ENCODE results near the gene SHROOM1.
A peak's percentile ranks its signal among the peaks of the same experiment; 100 is the strongest.

SHROOM1 gene

DNA sequence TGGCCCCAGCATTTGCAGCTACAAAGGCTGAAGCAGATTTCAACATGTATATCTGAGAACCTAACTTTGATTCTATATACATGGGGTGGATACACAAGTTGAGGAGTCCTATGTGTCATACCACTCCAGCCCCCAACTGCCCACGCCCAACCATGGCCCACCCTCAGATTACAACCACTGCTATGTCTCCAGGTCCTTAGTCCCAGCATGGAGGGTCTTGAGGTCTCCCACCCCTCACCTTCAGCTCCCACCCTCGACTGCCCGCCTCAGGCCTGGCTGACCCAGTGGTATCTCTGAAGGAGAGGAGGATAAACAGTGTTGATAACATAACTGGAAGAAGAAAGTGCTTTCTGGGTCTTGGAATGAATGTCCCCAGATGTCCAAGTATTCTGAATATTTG is 9.1 kb downstream of the SHROOM1 start:
- TF ChIP-seq, protein P1, sequence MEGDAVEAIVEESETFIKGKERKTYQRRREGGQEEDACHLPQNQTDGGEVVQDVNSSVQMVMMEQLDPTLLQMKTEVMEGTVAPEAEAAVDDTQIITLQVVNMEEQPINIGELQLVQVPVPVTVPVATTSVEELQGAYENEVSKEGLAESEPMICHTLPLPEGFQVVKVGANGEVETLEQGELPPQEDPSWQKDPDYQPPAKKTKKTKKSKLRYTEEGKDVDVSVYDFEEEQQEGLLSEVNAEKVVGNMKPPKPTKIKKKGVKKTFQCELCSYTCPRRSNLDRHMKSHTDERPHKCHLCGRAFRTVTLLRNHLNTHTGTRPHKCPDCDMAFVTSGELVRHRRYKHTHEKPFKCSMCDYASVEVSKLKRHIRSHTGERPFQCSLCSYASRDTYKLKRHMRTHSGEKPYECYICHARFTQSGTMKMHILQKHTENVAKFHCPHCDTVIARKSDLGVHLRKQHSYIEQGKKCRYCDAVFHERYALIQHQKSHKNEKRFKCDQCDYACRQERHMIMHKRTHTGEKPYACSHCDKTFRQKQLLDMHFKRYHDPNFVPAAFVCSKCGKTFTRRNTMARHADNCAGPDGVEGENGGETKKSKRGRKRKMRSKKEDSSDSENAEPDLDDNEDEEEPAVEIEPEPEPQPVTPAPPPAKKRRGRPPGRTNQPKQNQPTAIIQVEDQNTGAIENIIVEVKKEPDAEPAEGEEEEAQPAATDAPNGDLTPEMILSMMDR (conservative IDR thresholded peaks at IDR 0.05; ENCODE audit: low read depth, low read length), result no peak
- no peak overlapping the region for H3K4me3 ChIP-seq (ENCODE audit: low read depth, low read length)
- no peak for DNase-seq (ENCODE audit: low read depth)

GRCh38 chr5:132820162-132820754 is 10.2 kb downstream of the SHROOM1 start:
- TF ChIP-seq, protein P1 (conservative IDR thresholded peaks at IDR 0.05; ENCODE audit: low read depth, low read length), result peak; percentile 94
- peak overlapping the region; percentile 50 for H3K4me3 ChIP-seq (ENCODE audit: low read depth, low read length)

DNA sequence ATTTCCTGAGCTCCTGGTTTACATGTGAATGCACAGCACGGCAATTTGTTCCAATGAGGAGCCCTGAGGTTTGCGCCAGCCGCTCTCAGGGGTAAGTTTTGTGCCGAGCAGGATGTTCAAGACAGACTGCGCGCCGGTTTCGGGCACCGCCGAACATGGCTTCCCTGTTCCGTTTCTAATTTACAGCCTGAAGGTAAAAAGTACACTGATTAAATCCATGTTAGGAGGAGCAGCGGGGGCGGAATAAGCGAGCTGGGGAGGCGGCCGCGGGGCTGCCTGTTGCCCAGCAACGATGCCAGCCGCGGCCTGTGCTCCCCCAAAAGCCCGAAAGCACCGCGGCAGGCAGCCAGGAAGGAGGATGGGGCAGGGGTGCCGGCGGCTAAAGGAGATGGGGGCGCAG is 11.0 kb downstream of the SHROOM1 start:
- DNase-seq (ENCODE audit: low read depth), result no peak
- TF ChIP-seq, protein P1 (conservative IDR thresholded peaks at IDR 0.05; ENCODE audit: low read depth, low read length), result no peak
- H3K4me3 ChIP-seq (ENCODE audit: low read depth, low read length), result peak overlapping the region; percentile 50

More at GRCh38 chr5:132820162-132820754, 10.2 kb downstream of the SHROOM1 start:
- DNase-seq (ENCODE audit: low read depth), result peak; percentile 96

DNA sequence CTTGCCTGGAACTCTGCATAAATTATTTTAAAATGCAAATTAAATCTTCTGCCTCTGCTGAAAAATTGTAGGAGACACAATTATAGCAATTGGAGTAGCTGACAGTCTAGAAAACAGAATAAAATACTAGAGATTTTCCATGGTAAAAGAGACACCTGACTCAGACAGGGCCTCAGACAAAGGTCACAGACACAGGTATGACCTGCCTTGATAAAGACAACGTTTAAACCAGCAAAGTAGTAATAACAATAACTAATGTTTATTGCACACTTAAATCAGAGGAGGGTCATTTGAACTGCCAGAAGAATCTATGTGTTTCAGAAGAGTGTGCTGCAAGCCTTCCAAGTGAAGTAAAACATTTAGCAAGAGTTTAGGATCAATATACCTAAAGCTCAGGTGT is 13.4 kb downstream of the SHROOM1 start:
- no peak for DNase-seq (ENCODE audit: low read depth)
- no peak overlapping the region for H3K4me3 ChIP-seq (ENCODE audit: low read depth, low read length)
- TF ChIP-seq, protein P1 (conservative IDR thresholded peaks at IDR 0.05; ENCODE audit: low read depth, low read length), result no peak

DNA sequence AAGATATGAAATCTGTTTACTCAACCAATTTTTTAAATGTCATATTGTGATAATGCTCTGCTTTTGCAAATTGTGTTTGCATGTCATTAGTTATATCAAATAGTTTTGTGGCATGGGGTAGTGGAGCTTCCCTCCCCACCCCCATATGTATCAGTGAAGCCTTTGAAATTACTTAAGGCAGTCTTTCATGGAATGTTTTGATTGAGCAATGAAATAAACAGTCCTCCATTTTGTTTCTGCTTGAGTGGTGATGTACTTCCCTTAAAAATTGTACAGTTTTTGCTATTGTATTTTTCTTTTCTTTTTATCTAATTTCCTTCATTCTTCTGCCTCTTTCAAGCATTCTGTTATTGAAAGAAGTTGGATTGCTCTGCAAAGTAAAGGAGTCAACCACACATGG is 13.9 kb downstream of the SHROOM1 start:
- DNase-seq (ENCODE audit: low read depth), result peak; percentile 30
- TF ChIP-seq, protein P1 (conservative IDR thresholded peaks at IDR 0.05; ENCODE audit: low read depth, low read length), result no peak
- H3K4me3 ChIP-seq (ENCODE audit: low read depth, low read length), result no peak overlapping the region

- no peak for DNase-seq (ENCODE audit: low read depth)
- no peak overlapping the region for H3K4me3 ChIP-seq (ENCODE audit: low read depth, low read length)
- TF ChIP-seq, protein P1 (conservative IDR thresholded peaks at IDR 0.05; ENCODE audit: low read depth, low read length), result no peak
Measured at GRCh38 chr5:132816083-132816482, 14.4 kb downstream of the SHROOM1 start.

DNA sequence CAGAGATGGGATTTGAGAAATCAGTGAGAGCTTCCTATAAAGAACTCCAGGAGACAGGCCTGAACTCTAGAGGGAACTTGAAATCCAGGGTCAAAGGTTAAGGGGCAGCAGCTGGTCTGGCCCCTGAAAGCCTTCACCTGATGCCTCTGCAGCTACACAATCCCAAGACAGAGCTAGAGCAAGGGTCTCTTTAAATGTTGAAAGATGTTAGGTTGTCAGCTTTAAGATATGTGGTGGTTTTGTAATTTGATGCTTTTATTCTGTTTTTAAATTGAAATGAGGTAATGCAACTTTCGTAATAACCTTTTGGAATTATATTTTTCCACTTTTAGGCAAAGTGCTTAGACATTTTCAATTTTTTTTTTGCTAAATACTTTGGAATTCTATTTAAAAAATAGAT is 15.0 kb downstream of the SHROOM1 start:
- DNase-seq (ENCODE audit: low read depth), result peak; percentile 68
- TF ChIP-seq, protein P1 (conservative IDR thresholded peaks at IDR 0.05; ENCODE audit: low read depth, low read length), result no peak
- H3K4me3 ChIP-seq (ENCODE audit: low read depth, low read length), result no peak overlapping the region

All from choroid plexus epithelial cell (primary cell).